Epithelial cell of esophagus (primary cell): ENCODE results near the gene C10orf105.

Experiments used
- DNase-seq: peaks from one replicate; pipeline ENCODE4 v3.0.0; 2010; ENCODE audit warnings: low read depth
- H3K4me3 ChIP-seq: 2 replicates; pipeline ENCODE4 v1.5.1; 2011; ENCODE audit warnings: mild to moderate bottlenecking, low read length, control low read depth
- CTCF ChIP-seq: IDR thresholded peaks from 2 replicates; pipeline ENCODE4 v1.5.1; 2011; ENCODE audit warnings: low read depth, mild to moderate bottlenecking, low read length, control low read depth, inconsistent platforms; ENCODE audit not compliant: insufficient read depth; ENCODE audit errors: missing control alignments

Gene C10orf105

DNA sequence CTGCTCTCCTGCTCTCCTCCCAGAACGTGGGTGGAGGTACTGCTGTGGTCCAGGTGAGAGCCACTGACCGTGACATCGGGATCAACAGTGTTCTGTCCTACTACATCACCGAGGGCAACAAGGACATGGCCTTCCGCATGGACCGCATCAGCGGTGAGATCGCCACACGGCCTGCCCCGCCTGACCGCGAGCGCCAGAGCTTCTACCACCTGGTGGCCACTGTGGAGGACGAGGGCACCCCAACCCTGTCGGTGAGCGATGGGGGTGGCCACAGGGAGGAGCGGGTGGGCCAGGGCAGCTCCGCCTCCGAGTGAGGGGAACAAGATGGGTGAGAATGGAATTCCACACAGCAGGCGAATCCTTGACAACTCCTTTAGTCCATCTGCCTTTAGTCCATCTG is 22.1 kb upstream of the C10orf105 start:
- DNase-seq = no peak
- no peak for TF ChIP-seq CTCF
- H3K4me3 ChIP-seq = no peak overlapping the region

DNA sequence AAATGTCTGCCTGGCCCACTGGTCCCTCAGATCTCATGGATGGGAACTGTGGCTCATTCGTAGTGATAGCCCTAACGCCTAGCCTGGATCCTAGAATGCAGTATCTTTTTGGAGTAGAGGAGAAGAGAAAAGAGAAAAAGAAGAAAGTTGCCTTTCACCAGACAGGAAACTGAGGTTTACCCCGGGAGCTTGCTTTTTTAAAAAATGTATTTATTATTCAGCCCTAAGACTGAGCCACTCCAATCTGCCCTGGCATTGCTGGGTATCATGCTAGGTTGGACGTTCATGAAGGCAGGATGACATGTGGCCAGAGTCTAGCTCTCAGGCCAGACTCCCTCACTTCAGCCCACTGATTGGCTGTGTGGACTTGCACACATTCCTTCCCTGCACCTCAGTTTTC is 21.5 kb upstream of the C10orf105 start:
- TF ChIP-seq CTCF = no peak
- no peak for DNase-seq
- no peak overlapping the region for H3K4me3 ChIP-seq

DNA sequence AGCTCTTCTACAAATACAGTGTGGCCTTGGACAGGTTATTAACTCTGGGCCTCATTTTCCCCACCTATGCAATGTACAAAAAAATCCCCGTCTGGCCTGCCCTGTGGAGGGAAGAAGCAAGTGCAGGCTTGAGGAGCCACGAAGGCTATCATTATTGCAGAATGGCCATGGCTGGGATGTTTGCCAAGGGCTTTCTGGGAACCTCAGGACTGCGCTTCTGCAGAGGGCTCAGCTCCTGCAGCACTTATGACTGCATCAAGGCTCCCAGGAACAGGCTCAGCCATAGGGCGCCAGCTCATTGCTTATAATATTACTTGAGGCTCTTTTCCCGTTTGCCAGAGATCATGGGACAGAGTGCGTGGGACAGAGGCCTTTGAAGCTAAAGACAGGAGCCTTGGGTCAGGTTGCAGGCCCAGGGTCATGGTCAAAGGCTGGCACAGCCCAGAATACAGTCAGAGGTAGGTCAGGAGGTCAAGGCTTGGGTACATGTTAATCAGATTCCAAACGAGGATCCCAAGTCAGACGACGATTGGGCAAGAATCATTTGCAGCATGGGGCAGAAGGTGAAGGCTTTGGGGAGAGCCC is 20.6 kb upstream of the C10orf105 start:
- peak; percentile 90 for DNase-seq
- TF ChIP-seq CTCF = peak; percentile 17

GRCh38 chr10:71739358-71739900 is 19.9 kb upstream of the C10orf105 start:
- no peak for TF ChIP-seq CTCF
- no peak for DNase-seq
- no peak overlapping the region for H3K4me3 ChIP-seq

More for the DNA sequence above, 20.6 kb upstream of the C10orf105 start:
- H3K4me3 ChIP-seq = no peak overlapping the region

GRCh38 chr10:71737834-71738197 is 18.2 kb upstream of the C10orf105 start:
- DNase-seq = no peak
- TF ChIP-seq CTCF = no peak
- no peak overlapping the region for H3K4me3 ChIP-seq

- DNase-seq = peak; percentile 45
- TF ChIP-seq CTCF = no peak
- H3K4me3 ChIP-seq = no peak overlapping the region
Measured at GRCh38 chr10:71737001-71737833, 17.6 kb upstream of the C10orf105 start.
